ENCODE results near the gene PTPRM.

- TF ChIP-seq MYBL2 (CRISPR knock-in tag; IDR thresholded peaks at IDR 0.05) (no peak), STAT6 (CRISPR knock-in tag; conservative IDR thresholded peaks at IDR 0.05; ENCODE audit: low read depth) (no peak), CTCF (IDR thresholded peaks at IDR 0.05) (no peak), IRF1 (CRISPR knock-in tag; IDR thresholded peaks at IDR 0.05) (no peak), JUN (CRISPR knock-in tag; IDR thresholded peaks at IDR 0.05) (no peak), ATF3 (CRISPR knock-in tag; conservative IDR thresholded peaks at IDR 0.05) (no peak), AFF4 (CRISPR knock-in tag; IDR thresholded peaks at IDR 0.05; ENCODE audit: borderline replicate concordance) (no peak), ATF2 (CRISPR knock-in tag; IDR thresholded peaks at IDR 0.05; ENCODE audit: borderline replicate concordance, low read depth) (no peak)
These were observed 420.3 kb downstream of the PTPRM start for GRCh38 chr18:7987284-7987976.
